GM19372 (cell line): ENCODE data around the gene PTPRG.

Experiments used
- ATAC-seq: cut with Tn5 transposase; IDR thresholded peaks from one replicate; pipeline ENCODE4 v1.9.1; 2021; ENCODE audit warnings: mild to moderate bottlenecking, low read depth, moderate library complexity; ENCODE audit not compliant: unreplicated experiment

Gene PTPRG

DNA sequence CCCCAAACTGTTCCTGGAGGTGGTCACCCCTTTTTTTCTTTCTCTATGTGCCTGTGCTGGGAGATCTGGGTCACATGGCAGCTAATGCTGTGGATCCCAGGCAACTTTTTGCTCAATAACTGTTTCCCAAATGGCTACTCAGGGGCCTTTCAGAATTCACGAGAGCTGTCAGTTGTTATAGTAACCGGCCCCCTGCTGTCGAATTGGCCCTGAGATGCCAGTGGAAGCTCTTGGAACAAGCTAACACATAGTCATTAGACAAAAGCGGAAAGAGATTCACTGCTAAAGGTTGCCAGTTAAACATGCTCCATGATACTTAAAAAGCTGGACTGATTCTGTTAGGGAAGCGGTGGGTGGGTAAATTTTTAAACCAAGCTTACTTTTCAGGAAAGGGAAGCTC is 667.8 kb downstream of the PTPRG start:
- no peak for ATAC-seq

- ATAC-seq, result no peak
Observed at GRCh38 chr3:62229908-62230307, 668.5 kb downstream of the PTPRG start.

GRCh38 chr3:62233065-62233464 is 671.7 kb downstream of the PTPRG start:
- no peak for ATAC-seq

DNA sequence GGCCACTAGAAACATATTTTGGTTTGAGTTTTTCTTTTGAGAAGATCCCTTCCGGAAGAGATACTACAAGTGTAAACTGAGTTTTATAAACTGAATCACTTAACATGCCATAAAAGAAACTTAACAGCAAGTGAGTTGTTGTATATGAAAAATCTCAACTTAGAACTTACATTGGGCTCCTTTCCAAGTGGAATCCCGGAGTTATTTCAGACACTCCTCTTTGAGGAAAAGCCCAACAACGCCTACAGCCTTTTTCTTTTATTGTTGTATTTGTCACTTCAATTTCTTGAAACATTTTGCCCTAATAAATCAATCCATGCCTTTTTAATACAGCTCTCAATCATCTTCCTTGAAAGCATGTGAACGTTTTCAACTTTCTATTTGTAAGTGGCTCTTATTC is 674.6 kb downstream of the PTPRG start:
- no peak for ATAC-seq

GRCh38 chr3:62237286-62237948 is 676.0 kb downstream of the PTPRG start:
- no peak for ATAC-seq

DNA sequence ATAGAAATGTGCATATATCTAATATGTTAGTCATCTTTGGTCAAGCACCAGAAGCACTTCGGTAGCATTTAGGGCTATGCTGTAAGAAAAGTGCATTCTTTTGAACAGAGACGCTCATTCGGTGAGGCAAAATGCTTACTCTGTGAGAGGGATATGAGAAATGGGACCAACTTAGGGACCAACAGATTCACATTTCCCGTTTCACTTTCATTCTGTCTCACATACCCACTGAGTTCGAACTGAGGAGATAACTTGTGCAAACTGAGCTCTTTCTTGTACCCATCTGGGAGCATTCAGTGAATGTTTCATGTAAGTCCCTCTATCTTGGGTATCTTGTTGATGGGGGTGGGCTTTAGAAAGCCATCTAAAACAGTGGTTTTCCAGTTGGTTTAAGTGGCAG is 676.6 kb downstream of the PTPRG start:
- ATAC-seq, result no peak

DNA sequence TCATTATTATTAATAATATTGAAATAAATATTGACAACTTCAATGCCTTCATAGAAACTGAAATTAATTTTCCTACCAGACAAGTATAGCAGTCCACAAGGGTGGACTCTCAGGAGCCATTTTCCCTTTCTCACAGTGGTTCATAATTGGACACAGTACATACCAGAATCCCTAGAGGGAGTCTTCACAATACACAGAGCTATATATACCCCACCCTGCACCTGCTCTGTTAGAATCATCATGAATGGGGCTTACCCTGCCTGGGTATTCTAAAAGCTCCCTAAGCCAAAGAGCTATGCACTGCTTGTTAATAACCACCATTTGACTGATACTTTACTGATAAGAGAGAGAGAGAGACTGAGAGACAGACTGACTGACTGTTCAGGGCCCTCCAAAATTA is 677.1 kb downstream of the PTPRG start:
- no peak for ATAC-seq

DNA sequence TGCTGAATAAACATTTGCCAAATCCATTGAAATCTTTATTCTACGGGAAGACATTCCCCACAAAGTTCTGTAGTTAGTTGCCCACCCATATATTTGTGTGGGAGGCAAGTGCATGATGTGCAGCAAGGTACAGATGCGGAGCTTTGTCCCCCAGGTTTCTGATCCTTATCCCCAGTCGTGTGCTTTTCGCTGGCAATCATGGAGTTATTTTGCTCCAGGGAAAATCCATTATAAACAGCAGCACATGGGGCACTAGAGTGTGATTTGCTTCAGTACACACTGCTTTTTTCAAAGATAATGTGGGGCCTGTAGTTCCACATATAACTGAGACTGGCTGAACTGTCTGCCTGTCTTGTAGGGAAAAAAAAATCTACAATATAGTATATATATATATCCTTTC is 679.9 kb downstream of the PTPRG start:
- no peak for ATAC-seq

DNA sequence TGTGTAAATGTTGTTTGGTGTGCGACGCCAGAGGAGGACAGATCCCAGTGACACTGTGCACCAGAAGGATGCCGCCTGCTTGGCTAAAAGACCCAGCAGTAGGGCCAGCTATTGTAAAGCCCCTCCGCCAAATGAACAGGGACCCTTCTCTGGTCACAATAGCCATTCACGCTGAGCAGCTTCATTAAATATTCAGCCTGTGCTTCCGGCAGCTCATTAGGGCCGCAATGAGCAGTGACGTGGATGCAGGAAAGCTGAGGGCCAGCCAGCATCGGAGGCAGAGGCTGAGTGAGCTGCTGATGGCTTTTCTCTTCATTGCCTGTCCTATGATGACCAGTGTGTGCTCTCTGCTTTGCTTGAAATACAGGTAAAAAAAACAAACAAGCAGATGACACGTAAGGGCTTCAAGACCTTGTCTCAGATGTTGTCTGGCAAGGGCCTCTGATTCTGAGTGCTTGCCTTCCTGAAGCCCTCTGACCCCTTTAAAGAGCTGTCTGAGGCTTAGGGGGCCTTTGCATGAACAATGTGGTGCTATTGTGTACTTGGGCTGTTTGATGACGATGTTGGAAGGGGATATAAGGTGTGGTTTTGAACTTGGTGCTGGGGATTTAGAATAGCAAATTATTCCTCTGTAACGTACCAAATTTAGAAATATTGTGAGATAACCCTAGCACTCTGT is 681.6 kb downstream of the PTPRG start:
- no peak for ATAC-seq

DNA sequence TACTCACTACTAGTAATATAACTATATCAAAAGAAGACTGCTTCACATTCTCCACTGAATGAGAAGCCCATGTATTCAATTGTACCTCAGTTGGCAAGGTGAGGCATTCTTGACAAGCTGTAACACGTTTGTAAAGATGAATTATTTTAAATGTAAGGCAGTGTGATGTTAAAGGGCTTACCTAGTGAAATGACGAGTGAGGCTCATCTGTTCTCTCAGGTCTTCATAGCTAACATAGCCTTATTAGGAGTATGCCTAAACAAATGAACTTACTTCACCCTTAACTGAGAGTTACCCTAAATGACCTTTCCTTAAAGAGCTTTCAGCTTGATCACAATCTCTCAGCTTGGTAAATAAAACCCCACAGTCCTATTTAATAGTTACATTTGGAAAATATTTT is 684.7 kb downstream of the PTPRG start:
- ATAC-seq, result no peak

DNA sequence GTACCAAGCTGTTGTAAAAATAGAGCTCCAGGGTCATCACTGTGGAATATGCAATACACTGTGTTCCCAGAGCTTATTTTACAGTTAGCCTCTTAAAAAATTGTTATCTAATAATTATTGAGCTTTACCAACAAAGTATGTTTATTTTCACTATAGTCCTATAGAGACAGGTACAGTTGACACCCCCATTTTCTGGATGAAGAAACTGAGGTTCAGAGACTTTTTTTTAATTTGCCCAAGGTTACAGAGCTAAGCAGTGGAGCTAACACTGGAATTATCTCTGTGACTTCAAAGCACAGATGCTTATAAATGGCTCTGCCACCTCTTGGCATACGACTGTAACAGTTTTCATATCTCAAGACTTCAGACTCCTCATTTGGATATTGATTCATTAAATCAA is 685.6 kb downstream of the PTPRG start:
- no peak for ATAC-seq

- no peak for ATAC-seq
Observed at GRCh38 chr3:62248734-62249483, 687.5 kb downstream of the PTPRG start.

GRCh38 chr3:62249484-62249776 is 688.1 kb downstream of the PTPRG start:
- no peak for ATAC-seq

GRCh38 chr3:62249855-62250543 is 688.6 kb downstream of the PTPRG start:
- ATAC-seq, result no peak

GRCh38 chr3:62252438-62253157 is 691.2 kb downstream of the PTPRG start:
- ATAC-seq, result no peak

- ATAC-seq, result no peak
Observed at GRCh38 chr3:62253971-62254370, 692.6 kb downstream of the PTPRG start.

GRCh38 chr3:62255758-62256157 is 694.4 kb downstream of the PTPRG start:
- no peak for ATAC-seq

GRCh38 chr3:62259924-62260323 is 698.6 kb downstream of the PTPRG start:
- no peak for ATAC-seq

DNA sequence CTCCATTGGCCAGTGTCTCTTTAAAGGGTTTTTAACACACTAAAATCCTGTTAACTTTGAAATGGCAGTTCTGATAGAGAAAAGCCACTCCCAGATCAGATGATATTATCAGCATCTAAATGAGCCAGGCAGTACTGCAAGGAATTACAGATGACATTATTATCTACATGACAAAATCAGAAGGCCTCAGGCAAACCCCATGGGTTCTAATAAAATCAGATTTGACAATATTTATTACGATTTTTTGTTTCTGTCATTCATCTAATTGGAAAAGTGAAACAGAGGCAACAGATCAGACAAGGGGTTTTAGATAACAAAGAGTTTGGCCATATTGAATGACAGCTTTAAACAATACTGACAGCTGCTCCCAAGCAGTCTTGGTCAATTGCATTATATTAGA is 699.3 kb downstream of the PTPRG start:
- ATAC-seq, result no peak

GRCh38 chr3:62261121-62261520 is 699.8 kb downstream of the PTPRG start:
- no peak for ATAC-seq

GRCh38 chr3:62261736-62262135 is 700.4 kb downstream of the PTPRG start:
- ATAC-seq, result no peak
